Heart left ventricle (tissue), 16 donors: ENCODE results near the gene PCNX1. TPM values are rescaled to one million over a fixed set of nuclear protein-coding genes. Genes with fewer than 3 reads are reported as not detected.

Experiments used
- ATAC-seq, 4 donors: fragments of 200-7000 bp; cut with Tn5 transposase; one replicate each; pipeline ENCODE4 v1.9.1; 2020 to 2022; ENCODE audit warnings: moderate library complexity in 4 of 4, mild to moderate bottlenecking in 3 of 4, moderate number of reproducible peaks in 1 of 4
- DNase-seq, 5 donors: peaks; one replicate each; pipeline ENCODE4 v3.0.0-alpha.2; 2020
- H3K27ac ChIP-seq, 12 donors: fragments of 200-600 bp; sonication (generic) in 4 of 12; one replicate each; pipeline versions ENCODE4 v1.5.0 to v1.8.0; 2016 to 2022; ENCODE audit warnings: mild to moderate bottlenecking in 2 of 12
- H3K27me3 ChIP-seq, 9 donors: fragments of 200-600 bp; sonication (generic) in 2 of 9; one replicate each; pipeline versions ENCODE4 v1.5.1 to v1.8.0; 2016 to 2022; ENCODE audit warnings: mild to moderate bottlenecking in 3 of 9
- H3K36me3 ChIP-seq, 9 donors: fragments of 200-600 bp; sonication (generic) in 2 of 9; one replicate each; pipeline versions ENCODE4 v1.5.0 to v1.8.0; 2018 to 2022; ENCODE audit warnings: mild to moderate bottlenecking in 2 of 9
- H3K4me1 ChIP-seq, 12 donors: fragments of 200-600 bp; sonication (generic) in 4 of 12; one replicate each; pipeline versions ENCODE4 v1.5.0 to v1.8.0; 2016 to 2022; ENCODE audit warnings: mild to moderate bottlenecking in 3 of 12
- H3K4me3 ChIP-seq, 12 donors: fragments of 200-600 bp; sonication (generic) in 4 of 12; one replicate each; pipeline versions ENCODE4 v1.5.0 to v1.8.0; 2017 to 2022; ENCODE audit warnings: mild to moderate bottlenecking in 9 of 12, moderate library complexity in 4 of 12
- H3K9me3 ChIP-seq, 12 donors: fragments of 200-600 bp; sonication (generic) in 4 of 12; one replicate each; pipeline versions ENCODE4 v1.5.0 to v1.8.0; 2016 to 2022; ENCODE audit warnings: mild to moderate bottlenecking in 1 of 12
- POLR2A ChIP-seq, 2 donors: fragments of 450-650 bp; IDR thresholded peaks; one replicate each; pipeline ENCODE4 v1.6.1; 2017; ENCODE audit warnings: antibody characterized with exemption in 2 of 2, mild to moderate bottlenecking in 2 of 2, moderate library complexity in 2 of 2
- WGBS, 4 donors: extraction: QIAGEN DNeasy Blood & Tissue Kit in 2 of 4; methylation state at CpG; one replicate each; pipeline versions ENCODE4 v1.1.5 to v1.1.7; 2013 to 2018; 5-methylcytosine and 5-hydroxymethylcytosine counted together
- intact Hi-C, 10 donors: fragments of 100-400 bp; cut with DNase I; formaldehyde crosslinking; loops; one replicate each; pipeline versions ENCODE4 v1.11.1 to v1.14.2; 2022
- polyA plus RNA-seq, 2 donors: library from polyadenylated mRNA; stranded (reverse); fragments of 200-250 nt; gene quantifications; one replicate each; pipeline ENCODE4 v1.2.3, GENCODE V29; 2013
- total RNA-seq, 9 donors: library from RNA; depleted of rRNA in 2 of 9; stranded (reverse); fragments of >200 nt in 2 of 9; fragmentation: NEBNext Ultra II Directional in 3 of 9; extraction: Animal tissue kit (Norgen Biotek cat#: 25700) in 3 of 9; gene quantifications; one replicate each; pipeline versions ENCODE4 v1.1.0 to v1.2.4, GENCODE V29; 2016 to 2023
- TF ChIP-seq, protein P1 (sequence below), 12 donors: fragments of 200-600 bp; sonication (generic) in 4 of 12; IDR thresholded peaks; one replicate each; pipeline versions ENCODE4 v1.5.0 to v1.8.0; 2018 to 2022; ENCODE audit warnings: antibody characterized with exemption in 12 of 12, mild to moderate bottlenecking in 5 of 12
- donor health status: ischemic (EF 13 %, LVEDD 7.1; RV severe dilation, severe dysfunction).
- donor health status: healthy with polysubstance abuse.
- donor health status: DM: no; HTN: yes; CAD: no.
- donor health status: DM: no; HTN: no; CAD: no.
- donor health status: ischemic (EF 25% LVEDD 6.9; RV normal size, moderate dysfunction).
- donor health status: ischemic (EF 25% LVEDD 5.7; RV mildly dilated, moderate dysfunction).
- donor health status: healthy.
- donor health status: DM: yes; HTN: yes; CAD: no.
- donor health status: ischemic (EF 35%, LVEDD 5.7; RV mildly dilated, moderate dysfunction).
- donor health status: nonischemic (EF 11% LVEDD 7.7; RV severe dilation, severe dysfunction).
- donor health status: DM: yes; HTN: yes; CAD: no.
- donor health status: PGD.
- donor health status: ischemic (EF 29% LVEDD 5.4; RV normal size, mild dysfunction).
- donor health status: nonischemic (EF 23%, LVEDD 6.1; RV moderate dilation, normal function).

PCNX1 gene
- total and polyA plus RNA-seq, 11 donors, result 6.1 to 64.7 (median 52.7) TPM

DNA sequence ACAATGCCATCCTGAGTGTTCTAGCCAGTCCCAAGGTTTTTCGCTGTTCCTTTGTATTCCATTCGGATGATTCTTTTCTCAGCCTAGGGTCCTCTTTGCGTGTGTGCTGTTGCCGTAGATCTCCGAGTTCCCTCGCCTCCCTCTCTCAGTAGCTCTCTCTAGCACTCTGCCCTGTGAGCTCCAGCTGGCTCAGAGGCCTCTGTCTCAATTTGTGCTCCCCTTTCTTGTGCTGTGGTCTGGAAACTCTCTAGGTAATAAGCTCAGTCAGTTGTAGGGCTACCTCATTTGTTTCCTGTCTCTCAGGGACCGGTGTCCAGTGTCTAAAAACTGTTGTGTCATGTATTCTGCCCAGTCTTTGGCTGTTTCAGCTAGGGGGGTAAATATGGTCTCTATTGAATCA is 179.3 kb downstream of the PCNX1 start:
- H3K36me3 ChIP-seq, result peaks cover 0 to 88% (median 75%) of the 10 kb centered on the region in 9 donors
- H3K27me3 ChIP-seq, result no peaks in the 10 kb centered on the region
- WGBS, 4 donors, result 94 to 98% (median 96%) methylated on average over 7 of the region's 7 CpGs
- intact Hi-C loops, result no loop called here
- H3K9me3 ChIP-seq, result no peaks in the 10 kb centered on the region
- DNase-seq, result no peak
- no peak for TF ChIP-seq POLR2A (IDR thresholded peaks at IDR 0.05)
- TF ChIP-seq, protein P1, sequence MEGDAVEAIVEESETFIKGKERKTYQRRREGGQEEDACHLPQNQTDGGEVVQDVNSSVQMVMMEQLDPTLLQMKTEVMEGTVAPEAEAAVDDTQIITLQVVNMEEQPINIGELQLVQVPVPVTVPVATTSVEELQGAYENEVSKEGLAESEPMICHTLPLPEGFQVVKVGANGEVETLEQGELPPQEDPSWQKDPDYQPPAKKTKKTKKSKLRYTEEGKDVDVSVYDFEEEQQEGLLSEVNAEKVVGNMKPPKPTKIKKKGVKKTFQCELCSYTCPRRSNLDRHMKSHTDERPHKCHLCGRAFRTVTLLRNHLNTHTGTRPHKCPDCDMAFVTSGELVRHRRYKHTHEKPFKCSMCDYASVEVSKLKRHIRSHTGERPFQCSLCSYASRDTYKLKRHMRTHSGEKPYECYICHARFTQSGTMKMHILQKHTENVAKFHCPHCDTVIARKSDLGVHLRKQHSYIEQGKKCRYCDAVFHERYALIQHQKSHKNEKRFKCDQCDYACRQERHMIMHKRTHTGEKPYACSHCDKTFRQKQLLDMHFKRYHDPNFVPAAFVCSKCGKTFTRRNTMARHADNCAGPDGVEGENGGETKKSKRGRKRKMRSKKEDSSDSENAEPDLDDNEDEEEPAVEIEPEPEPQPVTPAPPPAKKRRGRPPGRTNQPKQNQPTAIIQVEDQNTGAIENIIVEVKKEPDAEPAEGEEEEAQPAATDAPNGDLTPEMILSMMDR (IDR thresholded peaks at IDR 0.05), result no peak
- no peak overlapping the region for H3K27ac ChIP-seq
- no peak overlapping the region for H3K4me3 ChIP-seq
- no peak for ATAC-seq
- peaks cover 0 to 7% (median 0%) of the 10 kb centered on the region in 12 donors for H3K4me1 ChIP-seq

DNA sequence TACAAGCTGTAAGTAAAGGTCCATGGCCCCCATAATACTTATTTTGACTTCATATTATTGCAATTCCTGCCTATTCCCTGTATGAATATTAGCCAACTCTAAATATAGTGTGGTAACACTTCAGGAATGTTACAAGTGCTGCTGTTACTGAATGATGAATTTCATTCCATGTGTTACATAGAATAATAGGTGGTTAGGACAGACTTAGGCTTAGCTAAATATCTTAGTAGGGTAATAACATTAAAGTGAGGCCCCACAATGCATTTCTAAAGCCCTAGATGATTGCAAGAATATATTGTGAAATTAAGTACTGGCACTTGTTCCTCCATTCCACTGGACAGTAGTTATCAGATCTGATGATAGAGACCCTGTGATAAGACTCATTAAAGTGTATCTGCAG is 182.7 kb downstream of the PCNX1 start:
- Histone ChIP-seq H3K4me1 (peaks cover 0 to 7% (median 0%) of the 10 kb centered on the region in 12 donors), H3K27ac (no peak overlapping the region), H3K4me3 (no peak overlapping the region), H3K27me3 (no peaks in the 10 kb centered on the region), H3K36me3 (peaks cover 0 to 97% (median 90%) of the 10 kb centered on the region in 9 donors), H3K9me3 (no peaks in the 10 kb centered on the region)
- TF ChIP-seq, protein P1 (IDR thresholded peaks at IDR 0.05), result no peak
- no peak for TF ChIP-seq POLR2A (IDR thresholded peaks at IDR 0.05)
- DNase-seq (no peak), ATAC-seq (no peak)
- intact Hi-C loops, result no loop called here

DNA sequence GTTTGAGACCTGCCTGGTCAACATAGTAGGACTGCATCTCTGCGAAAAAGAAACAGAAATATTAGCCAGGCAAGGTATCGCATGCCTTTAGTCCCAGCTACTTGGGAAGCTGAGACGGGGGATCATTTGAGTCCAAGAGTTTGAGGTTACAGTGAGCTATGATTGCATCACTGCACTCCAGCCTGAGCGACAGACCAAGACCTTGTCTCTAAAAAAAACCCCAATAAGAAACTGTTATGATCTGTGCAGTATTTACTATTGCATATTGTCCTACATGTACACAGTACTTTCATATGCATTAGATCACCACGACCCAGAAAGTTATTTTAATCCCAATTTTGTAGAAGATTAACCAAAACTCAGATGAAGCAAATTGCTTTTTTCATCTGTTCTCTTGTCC is 187.5 kb downstream of the PCNX1 start:
- ATAC-seq (no peak), DNase-seq (no peak)
- 93 to 99% (median 95%) methylated on average over 5 of the region's 5 CpGs for WGBS, 4 donors
- Histone ChIP-seq H3K4me3 (no peak overlapping the region), H3K36me3 (peaks cover 0 to 57% (median 45%) of the 10 kb centered on the region in 9 donors), H3K27ac (no peak overlapping the region), H3K27me3 (no peaks in the 10 kb centered on the region), H3K4me1 (peaks cover 0 to 7% (median 0%) of the 10 kb centered on the region in 12 donors), H3K9me3 (peaks cover 0 to 8% (median 0%) of the 10 kb centered on the region in 12 donors)
- TF ChIP-seq, protein P1 (IDR thresholded peaks at IDR 0.05), result no peak
- no peak for TF ChIP-seq POLR2A (IDR thresholded peaks at IDR 0.05)
- intact Hi-C loops, result no loop called here

DNA sequence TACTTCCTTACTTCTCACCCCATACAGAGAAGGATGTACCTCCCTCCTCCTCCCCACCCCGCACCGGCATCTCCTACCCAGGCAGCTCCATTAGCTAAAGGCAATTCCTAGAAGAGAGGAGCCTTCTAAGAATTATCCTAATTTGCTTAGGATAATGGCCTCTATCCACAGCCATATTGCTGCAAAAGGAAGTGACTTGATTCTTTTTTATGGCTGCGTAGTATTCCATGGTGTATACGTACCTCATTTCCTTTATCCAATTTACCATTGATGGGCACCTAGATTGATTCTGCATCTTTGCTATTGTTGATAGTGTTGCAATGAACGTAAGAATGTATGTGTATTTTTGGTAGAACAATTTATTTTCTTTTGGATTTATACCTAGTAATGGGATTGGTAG is 189.7 kb downstream of the PCNX1 start:
- Histone ChIP-seq H3K4me3 (no peak overlapping the region), H3K4me1 (peaks cover 0 to 3% (median 0%) of the 10 kb centered on the region in 12 donors), H3K27me3 (no peaks in the 10 kb centered on the region), H3K9me3 (peaks cover 0 to 8% (median 0%) of the 10 kb centered on the region in 12 donors), H3K36me3 (peaks cover 0 to 40% (median 29%) of the 10 kb centered on the region in 9 donors), H3K27ac (no peak overlapping the region)
- TF ChIP-seq, protein P1 (IDR thresholded peaks at IDR 0.05), result no peak
- TF ChIP-seq POLR2A (IDR thresholded peaks at IDR 0.05), result no peak
- 91 to 99% (median 98%) methylated on average over 5 of the region's 5 CpGs for WGBS, 4 donors
- intact Hi-C loops, result no loop called here
- ATAC-seq, result no peak
- DNase-seq, result no peak
